ENCODE data around the gene PRR33.

Gene PRR33

GRCh38 chr11:1846453-1846932 lies 45.2 kb downstream of the PRR33 start:
- DNase-seq, result no peak

DNA sequence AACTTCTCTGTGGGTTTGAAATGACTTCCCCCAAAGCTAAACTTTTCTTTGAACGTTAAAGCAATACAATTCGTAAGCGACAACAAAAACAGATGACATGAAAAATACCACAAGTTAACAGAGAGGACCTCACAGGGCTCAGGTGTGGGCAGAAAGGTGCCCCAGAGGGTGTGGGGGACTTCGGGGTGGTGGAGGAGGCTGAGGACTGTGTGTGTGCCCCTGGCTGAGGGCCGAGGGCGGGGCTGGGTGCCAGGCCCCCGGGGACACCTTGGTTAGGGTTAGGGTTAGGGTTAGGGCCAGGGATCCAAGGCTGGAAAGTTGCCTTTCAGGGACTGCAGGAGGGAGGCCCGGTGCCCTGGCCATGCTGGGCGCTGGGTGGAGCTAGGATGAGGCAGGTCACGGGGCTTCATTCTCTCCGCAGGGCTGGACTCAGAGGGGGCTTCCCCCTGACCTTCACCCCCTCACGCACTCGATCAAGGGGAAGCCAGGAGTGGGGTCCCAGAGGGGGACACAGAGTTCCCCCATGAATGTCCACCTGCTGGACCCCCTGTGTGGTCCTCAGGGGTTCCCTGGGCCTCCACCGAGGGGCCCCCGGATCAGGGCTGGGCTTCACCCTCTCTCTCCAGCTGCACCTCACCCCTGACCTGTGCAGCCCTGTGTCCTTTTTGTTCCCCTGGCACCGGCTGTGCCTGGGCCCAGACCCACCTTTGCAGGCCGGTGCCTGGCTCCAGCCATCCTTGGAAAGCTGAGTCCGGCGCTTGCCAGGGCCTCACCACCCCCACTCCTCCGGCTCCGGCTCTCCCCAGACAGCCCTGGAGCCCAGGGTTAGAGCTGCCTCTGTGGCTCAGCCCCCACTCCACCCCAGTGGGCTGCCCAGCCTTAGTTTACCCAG lies 45.9 kb downstream of the PRR33 start:
- DNase-seq, result no peak

DNA sequence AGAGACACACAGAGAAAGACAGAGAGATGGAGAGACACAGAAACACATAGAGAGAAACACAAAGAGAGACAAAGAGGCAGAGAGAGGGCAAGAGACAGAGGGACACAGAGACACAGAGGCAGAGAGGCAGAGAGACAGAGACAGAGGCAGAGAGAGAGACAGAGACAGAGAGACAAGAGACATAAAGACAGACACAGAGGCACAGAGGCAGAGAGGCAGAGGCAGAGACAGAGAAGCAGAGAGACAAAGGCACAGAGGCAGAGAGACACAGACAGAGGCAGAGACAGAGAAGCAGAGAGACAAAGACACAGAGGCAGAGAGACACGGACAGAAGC lies 46.6 kb downstream of the PRR33 start:
- no peak for DNase-seq

DNA sequence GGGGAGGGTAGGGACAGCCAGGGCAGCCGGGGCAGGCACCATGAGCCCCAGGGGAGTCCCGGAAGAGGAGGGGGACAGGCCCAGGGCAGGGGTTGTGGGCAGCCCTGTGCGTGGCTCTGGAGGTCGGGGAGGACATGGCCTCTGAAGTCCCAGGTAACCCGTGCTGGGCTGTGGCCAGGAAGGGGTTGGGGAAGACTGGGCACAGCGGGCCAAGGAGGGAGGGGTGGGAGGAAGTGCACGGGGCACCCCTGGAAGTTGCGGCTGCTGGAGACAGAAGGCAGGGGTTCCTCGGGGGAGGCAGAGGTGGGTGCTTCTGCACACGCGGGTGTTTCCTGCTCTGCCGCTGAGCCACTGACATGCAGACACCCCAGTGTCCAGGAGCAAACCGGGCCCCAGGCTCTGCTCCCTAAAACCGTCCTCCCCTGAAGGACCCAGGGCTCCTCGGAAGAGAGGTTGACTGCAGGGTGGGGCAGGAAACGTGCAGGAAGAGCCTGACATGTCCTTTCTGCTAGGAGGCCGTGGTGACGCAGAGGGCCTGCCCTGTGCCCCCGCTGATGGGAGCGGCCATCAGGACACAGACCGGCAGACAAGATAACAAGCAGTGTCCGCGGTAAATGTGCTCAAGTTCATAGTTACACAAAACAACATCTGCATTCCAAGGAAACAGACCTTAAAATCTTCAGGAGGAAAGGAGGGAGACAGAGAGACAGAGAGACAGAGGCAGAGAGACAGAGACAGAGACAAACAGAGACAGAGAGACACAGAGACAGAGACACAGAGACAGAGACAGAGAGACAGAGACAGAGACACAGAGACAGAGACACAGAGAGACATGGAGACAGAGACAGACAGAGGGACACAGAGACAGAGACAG lies 47.2 kb downstream of the PRR33 start:
- peak; percentile 60 to 71 for DNase-seq

GRCh38 chr11:1843796-1844195 lies 47.9 kb downstream of the PRR33 start:
- DNase-seq, result no peak

DNA sequence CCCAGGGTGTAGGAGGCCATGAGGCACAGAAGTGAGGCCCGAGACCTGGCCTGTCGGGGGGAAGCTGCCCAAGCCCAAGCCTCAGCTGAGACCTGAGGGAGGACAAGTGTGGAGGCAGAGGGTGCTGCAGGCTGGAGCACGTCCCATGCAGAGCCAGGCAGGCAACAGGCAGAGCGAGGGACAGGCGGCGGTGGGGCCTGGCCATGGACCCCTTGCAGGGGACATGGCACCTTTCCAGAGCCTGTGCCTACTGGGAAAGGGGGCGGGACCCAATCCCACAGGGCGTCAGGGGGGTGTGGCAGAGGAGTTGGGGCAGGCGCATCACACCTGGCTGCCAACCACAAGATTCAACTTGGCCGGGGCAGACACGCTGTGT lies 48.6 kb downstream of the PRR33 start:
- DNase-seq, result no peak

- DNase-seq, result no peak
These were observed 49.3 kb downstream of the PRR33 start for GRCh38 chr11:1842149-1843097.

DNA sequence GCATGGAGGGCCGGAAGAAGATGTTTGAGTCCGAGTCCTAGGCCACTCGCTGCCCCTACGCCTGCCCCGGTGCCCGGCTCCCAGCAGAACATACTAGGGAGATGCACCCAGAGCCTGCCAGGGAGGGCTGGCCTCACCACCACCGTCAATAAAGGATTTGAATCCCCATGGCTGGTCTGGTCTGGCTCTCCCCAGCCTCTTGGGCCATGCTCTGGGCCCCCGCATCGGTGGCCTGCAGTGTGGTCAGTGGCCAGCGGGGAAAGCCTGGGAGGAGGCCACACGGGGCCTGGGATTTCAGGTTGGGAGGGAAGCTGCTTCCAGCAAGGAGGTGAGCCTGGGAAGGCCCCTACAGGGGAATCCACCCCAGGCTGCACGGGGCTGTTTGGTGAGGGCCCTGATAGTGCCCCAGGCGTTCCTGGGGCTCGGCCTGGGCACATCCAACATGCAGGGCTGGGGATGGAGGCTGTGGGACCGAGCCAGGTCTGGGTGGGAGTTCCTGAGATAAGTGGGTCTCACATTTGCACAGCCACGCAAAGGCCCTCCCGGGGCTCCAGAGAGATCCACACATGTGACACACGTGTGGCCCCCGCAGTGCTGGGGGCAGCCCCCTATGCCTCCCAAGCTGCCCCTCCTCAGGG lies 50.1 kb downstream of the PRR33 start:
- no peak for DNase-seq

- DNase-seq, result no peak
These were observed 50.8 kb downstream of the PRR33 start for GRCh38 chr11:1840780-1841480.

DNA sequence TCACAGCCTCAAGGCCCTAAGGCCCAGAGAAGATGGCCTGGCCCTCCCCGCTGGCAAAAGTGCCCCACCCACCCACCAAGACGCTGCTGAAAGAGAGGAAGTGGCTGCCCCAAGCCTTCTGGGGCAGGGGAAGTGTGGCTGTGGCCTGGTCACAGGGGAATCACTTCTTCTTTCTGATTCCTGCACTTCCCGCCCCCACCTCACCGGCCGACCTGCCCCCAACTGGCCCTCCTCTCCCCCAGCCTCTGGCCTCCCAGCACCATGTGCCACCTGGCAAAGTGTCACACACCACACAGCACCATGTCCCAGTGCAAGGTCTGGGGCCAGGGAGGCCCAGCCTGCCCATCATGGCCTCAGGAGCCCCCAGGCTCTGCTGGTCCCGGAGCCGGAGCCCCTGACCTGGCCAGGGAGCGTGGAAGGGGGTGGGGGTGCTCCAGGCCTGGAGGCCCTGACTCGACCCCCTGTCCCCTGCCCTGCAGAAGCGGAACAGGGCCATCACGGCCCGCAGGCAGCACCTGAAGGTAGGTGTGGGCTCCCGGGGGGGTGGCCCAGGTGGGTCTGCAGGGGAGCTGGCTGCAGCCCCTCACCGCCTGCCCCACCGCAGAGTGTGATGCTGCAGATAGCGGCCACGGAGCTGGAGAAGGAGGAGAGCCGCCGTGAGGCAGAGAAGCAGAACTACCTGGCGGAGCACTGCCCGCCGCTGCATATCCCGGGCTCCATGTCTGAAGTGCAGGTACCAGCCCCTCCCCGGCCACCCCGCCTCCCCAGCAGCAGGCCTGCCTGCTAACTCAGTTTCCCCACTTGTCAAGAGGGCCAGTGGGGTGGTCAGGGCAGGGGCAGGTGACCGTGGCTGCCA lies 51.5 kb downstream of the PRR33 start:
- DNase-seq, result peak; percentile 92 to 93

DNA sequence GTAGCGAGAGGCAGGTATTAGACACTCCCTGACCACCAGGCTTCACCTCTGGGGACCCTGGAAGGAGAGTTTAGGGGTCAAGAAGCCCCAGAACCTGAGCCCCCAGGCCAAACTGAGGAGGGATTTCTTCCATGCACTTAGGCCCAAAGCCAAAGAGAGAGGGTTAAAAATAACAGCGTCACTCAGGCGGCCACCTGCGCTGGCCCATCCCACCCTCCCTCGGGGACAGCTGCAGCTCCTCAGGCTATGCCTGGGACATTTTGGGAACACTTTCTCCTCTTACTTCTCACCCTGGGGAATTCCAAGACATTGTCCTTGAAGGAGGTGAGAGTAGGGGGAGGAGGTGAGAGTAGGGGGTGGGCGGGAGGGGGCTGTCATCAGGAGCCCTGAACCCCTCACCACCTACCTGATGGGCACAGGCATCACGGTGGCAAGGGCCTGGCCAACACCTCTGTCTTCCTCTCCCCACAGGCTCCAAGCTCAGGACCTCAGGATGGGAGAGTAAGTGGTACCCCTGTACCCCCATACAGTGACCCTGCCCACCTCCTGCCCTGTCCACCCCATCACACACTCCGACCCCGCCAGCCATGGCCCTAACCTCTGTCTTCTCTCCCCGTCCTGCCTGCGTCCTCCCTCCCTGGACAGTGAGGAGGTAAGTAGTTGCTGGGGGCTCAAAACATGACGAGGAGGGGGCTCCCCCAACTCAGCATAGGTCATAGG lies 52.3 kb downstream of the PRR33 start:
- no peak for DNase-seq

DNA sequence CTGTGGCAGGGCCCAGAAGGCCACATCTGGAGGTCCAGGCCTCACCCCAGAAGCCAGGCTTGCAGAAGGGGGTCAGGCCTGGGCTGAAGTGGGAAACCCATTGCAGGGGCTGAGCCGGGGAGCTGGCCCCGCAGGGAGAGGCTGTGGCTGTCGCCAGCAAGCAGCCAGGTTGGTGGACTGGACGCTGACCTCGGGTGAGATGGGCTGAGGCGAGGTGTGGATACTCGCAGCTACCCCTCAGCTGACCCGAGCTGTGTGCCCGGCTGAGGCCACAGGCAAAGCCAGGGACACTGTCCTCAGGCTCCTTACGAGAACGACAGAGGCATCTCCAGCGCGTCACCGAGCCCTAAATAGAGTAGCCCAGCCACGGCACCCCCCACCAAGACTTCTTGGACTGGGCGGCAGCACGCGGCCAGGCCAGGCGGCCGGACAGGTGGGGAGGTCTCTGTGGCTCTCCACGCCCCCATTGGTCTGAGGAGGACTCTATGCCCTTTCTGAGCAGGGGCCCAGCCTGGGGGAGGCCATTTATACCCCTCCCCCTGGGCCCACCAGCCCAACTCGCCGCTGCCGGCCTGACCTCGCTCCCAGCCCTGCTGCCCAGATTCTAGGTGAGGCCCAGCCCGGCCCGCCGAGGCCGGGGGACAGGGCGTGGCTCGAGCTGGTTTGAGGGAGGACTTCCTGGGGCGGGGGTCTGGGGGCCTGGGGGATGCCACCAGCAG lies 53.1 kb downstream of the PRR33 start, which contains the start of gene TNNI2:
TSS of gene TNNI2 (plus strand) at position 556 of the 719 bp plus-strand sequence. CDS start 716 bp downstream, outside the sequence.
- no peak for DNase-seq
